Vagina (tissue), 2 donors: ENCODE measurements around the gene C10orf105. TPM values are rescaled to one million over a fixed set of nuclear protein-coding genes. Genes with fewer than 3 reads are reported as not detected.

Experiments
- DNase-seq, 2 donors: peaks; one replicate each; pipeline ENCODE4 v3.0.0-alpha.2; 2017; ENCODE audit errors: extremely low spot score in 2 of 2
- H3K27ac ChIP-seq: fragments of 200-600 bp; sonication (generic); one replicate; pipeline ENCODE4 v1.5.1; 2019
- H3K27me3 ChIP-seq: fragments of 200-600 bp; sonication (generic); one replicate; pipeline ENCODE4 v1.5.1; 2019
- H3K36me3 ChIP-seq, 2 donors: fragments of 200-600 bp; sonication (generic); one replicate each; pipeline ENCODE4 v1.5.1; 2017 to 2019
- H3K4me1 ChIP-seq: fragments of 200-600 bp; sonication (generic); one replicate; pipeline ENCODE4 v1.5.1; 2019
- H3K4me3 ChIP-seq, 2 donors: fragments of 200-600 bp; sonication (generic); 1 replicate in 1 of 2; 2 replicates in 1 of 2; pipeline ENCODE4 v1.5.1; 2016 to 2019
- H3K9me3 ChIP-seq: fragments of 200-600 bp; sonication (generic); one replicate; pipeline ENCODE4 v1.5.1; 2019
- POLR2A ChIP-seq, 2 donors: fragments of 450-650 bp; IDR thresholded peaks; one replicate each; pipeline ENCODE4 v1.6.1; 2017; ENCODE audit warnings: antibody characterized with exemption in 2 of 2, mild to moderate bottlenecking in 2 of 2, moderate library complexity in 2 of 2
- POLR2AphosphoS5 ChIP-seq, 2 donors: sonication (generic); formaldehyde crosslinking; IDR thresholded peaks; one replicate each; pipeline ENCODE4 v1.9.0; 2017; ENCODE audit warnings: antibody characterized with exemption in 2 of 2, mild to moderate bottlenecking in 2 of 2, low read depth in 1 of 2; ENCODE audit not compliant: insufficient read depth in 1 of 2
- intact Hi-C: fragments of 100-400 bp; cut with DNase I; formaldehyde crosslinking; loops from one replicate; pipeline ENCODE4 v1.15.1; 2023
- total RNA-seq: library from RNA; depleted of rRNA; stranded (reverse); fragments of >200 nt; gene quantifications from one replicate; pipeline ENCODE4 v1.2.3, GENCODE V29; 2016
- TF ChIP-seq, protein P1 (sequence below), 3 experiments: fragments of 450-650 bp in 2 of 3; fragments of 200-600 bp in 1 of 3; sonication (generic) in 1 of 3; IDR thresholded peaks; one replicate each; pipeline ENCODE4 v1.5.1; 2017 to 2019; ENCODE audit warnings: antibody characterized with exemption in 3 of 3, mild to moderate bottlenecking in 2 of 3, moderate library complexity in 2 of 3

C10orf105 gene
- total RNA-seq, 1 donor from 2014 or later: 0.49 TPM

DNA sequence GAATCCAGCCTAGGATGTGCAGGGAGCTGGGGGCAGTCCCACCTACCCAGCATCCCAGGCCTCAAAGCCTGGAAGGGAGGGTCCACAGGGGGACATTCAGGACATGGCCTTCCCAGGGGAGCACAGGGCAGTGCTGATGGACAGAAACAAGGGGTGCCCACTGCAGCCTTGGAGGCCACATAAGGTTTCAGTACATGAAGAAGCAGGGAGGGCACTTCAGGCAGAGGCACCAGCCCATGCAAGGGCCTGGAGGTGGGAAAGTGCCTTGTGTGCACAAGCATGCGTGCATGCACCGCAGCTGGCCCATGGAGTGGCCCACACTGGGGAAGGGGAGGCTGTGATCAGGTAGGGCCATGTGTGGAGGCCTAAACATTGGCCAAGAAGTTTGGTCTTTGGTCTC is 9.1 kb downstream of the C10orf105 start:
- no peaks in the 10 kb centered on the region for H3K9me3 ChIP-seq
- no peak for TF ChIP-seq POLR2A (IDR thresholded peaks at IDR 0.05)
- TF ChIP-seq, protein P1, sequence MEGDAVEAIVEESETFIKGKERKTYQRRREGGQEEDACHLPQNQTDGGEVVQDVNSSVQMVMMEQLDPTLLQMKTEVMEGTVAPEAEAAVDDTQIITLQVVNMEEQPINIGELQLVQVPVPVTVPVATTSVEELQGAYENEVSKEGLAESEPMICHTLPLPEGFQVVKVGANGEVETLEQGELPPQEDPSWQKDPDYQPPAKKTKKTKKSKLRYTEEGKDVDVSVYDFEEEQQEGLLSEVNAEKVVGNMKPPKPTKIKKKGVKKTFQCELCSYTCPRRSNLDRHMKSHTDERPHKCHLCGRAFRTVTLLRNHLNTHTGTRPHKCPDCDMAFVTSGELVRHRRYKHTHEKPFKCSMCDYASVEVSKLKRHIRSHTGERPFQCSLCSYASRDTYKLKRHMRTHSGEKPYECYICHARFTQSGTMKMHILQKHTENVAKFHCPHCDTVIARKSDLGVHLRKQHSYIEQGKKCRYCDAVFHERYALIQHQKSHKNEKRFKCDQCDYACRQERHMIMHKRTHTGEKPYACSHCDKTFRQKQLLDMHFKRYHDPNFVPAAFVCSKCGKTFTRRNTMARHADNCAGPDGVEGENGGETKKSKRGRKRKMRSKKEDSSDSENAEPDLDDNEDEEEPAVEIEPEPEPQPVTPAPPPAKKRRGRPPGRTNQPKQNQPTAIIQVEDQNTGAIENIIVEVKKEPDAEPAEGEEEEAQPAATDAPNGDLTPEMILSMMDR (IDR thresholded peaks at IDR 0.05): no peak
- no peak for TF ChIP-seq POLR2AphosphoS5 (IDR thresholded peaks at IDR 0.05; ENCODE audit: insufficient read depth in 1 of 2, low read depth in 1 of 2)
- no peaks in the 10 kb centered on the region for H3K36me3 ChIP-seq
- H3K27ac ChIP-seq: no peak overlapping the region
- intact Hi-C loops: loop anchor here (5.0 kb wide), 1 partner anchor 62 kb away; the partner anchor contains the start of gene VSIR
- no peak for DNase-seq
- no peaks in the 10 kb centered on the region for H3K27me3 ChIP-seq
- no peak overlapping the region for H3K4me3 ChIP-seq
- peaks cover 39% of the 10 kb centered on the region for H3K4me1 ChIP-seq

DNA sequence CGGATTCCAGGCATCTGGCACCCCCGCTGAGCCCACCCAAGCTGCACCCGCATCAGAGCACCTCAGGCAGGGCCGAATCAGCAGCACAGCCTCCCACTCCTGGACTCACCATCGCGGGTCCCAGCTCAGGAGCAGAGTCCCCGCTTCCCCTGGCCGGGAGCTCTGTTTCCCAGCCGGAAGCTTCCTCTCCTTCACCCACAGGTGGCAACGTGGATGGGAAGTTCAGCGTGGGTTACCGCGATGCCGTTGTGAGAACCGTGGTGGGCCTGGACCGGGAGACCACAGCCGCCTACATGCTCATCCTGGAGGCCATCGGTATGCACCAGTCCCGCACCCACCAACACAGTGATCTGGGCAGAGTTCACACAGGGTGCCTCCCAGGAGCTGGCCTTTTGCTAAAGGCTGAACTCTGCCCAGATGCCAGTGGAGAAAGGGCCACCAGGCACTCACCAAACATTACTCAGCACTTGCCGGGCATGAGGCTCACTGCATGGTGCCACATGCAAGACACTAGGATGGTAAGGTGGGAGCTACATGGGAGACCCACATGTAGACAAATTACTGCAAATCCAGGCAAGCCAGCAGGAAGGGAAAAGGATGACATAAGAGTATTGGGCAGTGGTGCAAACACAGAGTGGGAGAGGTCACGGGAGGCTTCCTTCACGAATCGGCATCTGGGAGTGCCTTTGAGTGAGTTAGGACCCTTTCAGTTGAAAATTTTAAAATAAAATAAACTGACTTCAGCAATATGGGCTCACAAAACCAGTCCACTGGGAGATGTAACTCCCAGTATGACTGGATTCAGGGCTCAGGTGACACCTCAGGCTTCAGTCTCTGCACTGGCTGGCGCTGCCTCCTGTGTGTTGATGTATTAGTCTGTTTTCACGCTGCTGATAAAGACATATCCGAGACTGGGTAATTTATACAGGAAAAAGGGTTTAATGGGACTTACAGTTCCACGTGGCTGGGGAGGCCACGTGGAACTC is 10.4 kb downstream of the C10orf105 start:
- H3K9me3 ChIP-seq: no peaks in the 10 kb centered on the region
- TF ChIP-seq POLR2AphosphoS5 (IDR thresholded peaks at IDR 0.05; ENCODE audit: insufficient read depth in 1 of 2, low read depth in 1 of 2) (no peak), POLR2A (IDR thresholded peaks at IDR 0.05) (no peak)
- TF ChIP-seq, protein P1 (IDR thresholded peaks at IDR 0.05): no peak
- H3K27ac ChIP-seq: no peak overlapping the region
- peaks cover 26% of the 10 kb centered on the region for H3K4me1 ChIP-seq
- no peaks in the 10 kb centered on the region for H3K27me3 ChIP-seq
- intact Hi-C loops: no loop called here
- no peaks in the 10 kb centered on the region for H3K36me3 ChIP-seq
- DNase-seq: no peak
- H3K4me3 ChIP-seq: no peak overlapping the region

DNA sequence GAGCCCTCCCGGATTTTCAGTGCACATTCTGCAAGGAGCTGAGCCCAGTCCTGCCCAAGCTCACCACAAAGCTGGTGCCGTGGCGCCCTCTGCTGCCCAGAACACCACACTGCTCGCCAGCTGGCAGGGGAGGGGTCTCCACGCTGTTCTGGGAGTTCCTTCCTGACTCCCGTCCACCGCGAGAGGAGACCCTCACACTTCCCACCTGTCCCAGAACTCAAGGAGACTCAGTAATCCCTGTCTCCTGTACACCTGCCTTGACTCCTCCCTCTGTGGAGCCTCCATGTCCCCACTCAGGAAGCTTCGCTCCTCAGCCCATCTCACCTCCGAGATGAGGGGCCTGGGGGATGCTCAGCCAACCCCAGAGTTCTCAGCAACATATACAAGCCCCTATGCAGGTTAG is 11.3 kb downstream of the C10orf105 start:
- Histone ChIP-seq H3K36me3 (no peaks in the 10 kb centered on the region), H3K27me3 (no peaks in the 10 kb centered on the region), H3K4me1 (peaks cover 17% of the 10 kb centered on the region), H3K27ac (no peak overlapping the region), H3K4me3 (no peak overlapping the region), H3K9me3 (no peaks in the 10 kb centered on the region)
- no peak for DNase-seq
- TF ChIP-seq, protein P1 (IDR thresholded peaks at IDR 0.05): peak; percentile 61 to 76 (median 65)
- TF ChIP-seq POLR2AphosphoS5 (IDR thresholded peaks at IDR 0.05; ENCODE audit: insufficient read depth in 1 of 2, low read depth in 1 of 2) (no peak), POLR2A (IDR thresholded peaks at IDR 0.05) (no peak)
- intact Hi-C loops: no loop called here

DNA sequence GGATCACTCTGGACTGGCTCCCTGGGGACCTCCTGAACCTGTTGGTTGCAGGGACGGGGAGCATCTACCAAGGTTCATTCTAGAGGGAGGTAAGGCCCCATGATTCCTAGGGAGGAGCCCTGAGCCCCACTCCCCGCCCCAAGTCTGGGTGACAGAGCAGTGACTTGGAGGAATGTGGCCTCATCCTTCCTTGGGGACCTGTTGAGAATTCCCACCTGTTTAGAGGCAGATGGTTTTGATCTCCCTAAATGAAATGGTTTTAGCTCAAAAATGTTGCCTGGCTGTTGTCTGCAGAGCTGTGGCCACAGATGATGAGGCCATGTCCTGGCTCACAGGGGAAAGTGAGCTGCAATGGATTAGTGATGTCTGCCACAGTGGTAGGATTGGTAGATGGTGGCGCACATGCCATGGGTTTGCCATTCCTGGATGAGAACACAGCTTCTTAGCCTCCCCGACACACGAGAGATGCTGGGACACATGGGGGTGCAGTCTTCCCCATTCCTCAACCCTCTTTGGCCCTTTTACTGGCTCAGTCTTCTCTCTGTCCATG is 12.3 kb downstream of the C10orf105 start:
- Histone ChIP-seq H3K9me3 (no peaks in the 10 kb centered on the region), H3K36me3 (no peaks in the 10 kb centered on the region), H3K4me1 (peaks cover 7% of the 10 kb centered on the region), H3K27me3 (no peaks in the 10 kb centered on the region), H3K27ac (no peak overlapping the region), H3K4me3 (no peak overlapping the region)
- DNase-seq: no peak
- intact Hi-C loops: no loop called here
- TF ChIP-seq POLR2A (IDR thresholded peaks at IDR 0.05): no peak

DNA sequence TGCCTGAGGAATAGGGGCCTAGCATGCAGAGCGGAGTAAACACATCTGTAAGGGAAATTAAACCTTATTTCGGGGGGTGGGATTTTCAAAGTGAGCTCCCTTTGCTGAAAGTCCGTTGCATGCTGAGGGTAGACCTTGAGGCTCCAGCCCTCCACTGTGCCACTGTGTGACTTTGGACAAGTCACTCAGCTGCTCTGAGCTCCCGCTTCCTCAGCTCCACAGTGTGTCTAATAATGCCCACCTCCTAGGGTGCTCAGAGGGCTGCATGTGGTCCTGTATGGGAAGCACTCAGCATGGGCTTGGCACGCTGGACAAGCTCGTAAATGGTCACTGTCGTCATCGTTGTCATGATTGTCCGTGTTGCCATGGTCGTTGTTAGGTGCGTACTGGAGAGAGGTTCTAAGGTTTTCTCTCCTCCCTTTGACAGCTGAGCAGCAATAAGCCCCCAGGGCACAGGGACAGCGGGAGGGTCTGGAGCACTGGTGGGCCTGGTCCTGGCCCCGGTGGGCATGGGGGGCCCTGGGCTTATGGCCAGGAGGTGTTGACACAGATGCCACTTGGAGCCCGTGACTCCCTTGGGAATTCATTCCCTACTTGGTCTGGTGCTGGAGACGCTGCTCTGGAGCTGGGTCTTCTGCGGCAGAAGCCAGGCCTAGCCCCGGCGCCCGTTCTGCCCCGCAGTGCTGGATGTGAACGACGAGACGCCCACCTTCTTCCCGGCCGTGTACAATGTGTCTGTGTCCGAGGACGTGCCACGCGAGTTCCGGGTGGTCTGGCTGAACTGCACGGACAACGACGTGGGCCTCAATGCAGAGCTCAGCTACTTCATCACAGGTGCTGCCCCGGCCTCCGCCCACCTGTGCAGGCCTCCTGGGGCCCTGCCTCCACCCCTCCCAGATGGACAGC is 13.1 kb downstream of the C10orf105 start:
- Histone ChIP-seq H3K4me1 (peaks cover 7% of the 10 kb centered on the region), H3K27me3 (no peaks in the 10 kb centered on the region), H3K4me3 (no peak overlapping the region), H3K36me3 (no peaks in the 10 kb centered on the region), H3K27ac (no peak overlapping the region), H3K9me3 (no peaks in the 10 kb centered on the region)
- no peak for DNase-seq
- intact Hi-C loops: no loop called here
- TF ChIP-seq, protein P1 (IDR thresholded peaks at IDR 0.05): no peak
- no peak for TF ChIP-seq POLR2A (IDR thresholded peaks at IDR 0.05)
- no peak for TF ChIP-seq POLR2AphosphoS5 (IDR thresholded peaks at IDR 0.05; ENCODE audit: insufficient read depth in 1 of 2, low read depth in 1 of 2)
